DOHH2 (cell line): ENCODE results near the gene SCN4B.

Experiments
- CTCF ChIP-seq: fragments of 200-600 bp; sonication (generic); IDR thresholded peaks from one replicate; pipeline ENCODE4 v1.5.1; 2014; ENCODE audit warnings: antibody characterized with exemption, mild to moderate bottlenecking, low read depth, low read length; ENCODE audit not compliant: poor library complexity, severe bottlenecking
- EZH2phosphoT487 ChIP-seq: fragments of 200-600 bp; sonication (generic); IDR thresholded peaks from 2 replicates; pipeline ENCODE4 v1.6.1; 2017; ENCODE audit warnings: borderline replicate concordance, mild to moderate bottlenecking, antibody characterized with exemption, low read length, moderate library complexity, mixed read lengths

GRCh38 chr11:118175031-118175992, 22.7 kb upstream of the SCN4B start:
- no peak for TF ChIP-seq CTCF
- no peak for TF ChIP-seq EZH2phosphoT487
